ENCODE measurements around the gene TNF.
"Not testable (repeated sequence)": the region's sequence is repeated elsewhere in the genome, so short reads cannot be mapped to it uniquely, and the experiment has no call there.

Gene TNF

DNA sequence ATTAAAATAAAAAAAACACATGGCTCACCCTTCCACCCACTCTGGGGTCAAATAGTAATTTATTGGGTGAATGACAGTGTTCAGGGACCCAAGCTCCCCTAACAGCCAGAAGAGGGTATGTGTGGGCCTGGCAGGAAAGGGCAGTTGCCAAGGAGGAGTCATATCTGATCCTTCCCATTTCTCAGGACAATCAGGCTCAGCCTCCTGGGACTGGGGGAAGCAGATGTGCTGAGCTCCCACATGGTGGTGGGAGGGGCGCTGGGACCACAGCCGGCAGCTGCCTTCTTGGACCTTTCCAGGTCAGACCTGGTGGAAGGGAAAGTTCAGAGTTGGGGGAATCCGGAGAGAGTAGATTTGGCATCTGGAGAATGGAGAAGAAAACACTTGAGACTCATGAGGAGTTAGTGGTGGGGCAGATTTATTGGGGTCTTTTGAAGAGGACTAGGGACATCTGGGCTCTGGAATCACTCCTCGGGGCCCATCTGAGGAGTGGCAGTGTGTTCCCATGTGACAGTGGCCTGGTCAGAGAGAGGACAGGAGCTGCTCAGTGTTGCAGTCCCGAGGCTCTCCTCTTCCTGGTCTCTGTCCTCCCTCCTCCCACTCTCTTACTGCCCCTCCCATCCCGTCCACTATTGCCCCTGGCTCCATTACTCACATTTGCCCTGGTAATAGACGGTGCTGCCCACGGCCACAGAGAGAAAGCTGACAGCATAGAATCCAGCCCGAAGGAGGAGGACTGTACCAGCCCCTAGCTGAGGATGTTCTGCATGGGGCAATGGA is 13.7 kb downstream of the TNF start:
- no peak for DNase-seq (ENCODE audit: low spot score)

DNA sequence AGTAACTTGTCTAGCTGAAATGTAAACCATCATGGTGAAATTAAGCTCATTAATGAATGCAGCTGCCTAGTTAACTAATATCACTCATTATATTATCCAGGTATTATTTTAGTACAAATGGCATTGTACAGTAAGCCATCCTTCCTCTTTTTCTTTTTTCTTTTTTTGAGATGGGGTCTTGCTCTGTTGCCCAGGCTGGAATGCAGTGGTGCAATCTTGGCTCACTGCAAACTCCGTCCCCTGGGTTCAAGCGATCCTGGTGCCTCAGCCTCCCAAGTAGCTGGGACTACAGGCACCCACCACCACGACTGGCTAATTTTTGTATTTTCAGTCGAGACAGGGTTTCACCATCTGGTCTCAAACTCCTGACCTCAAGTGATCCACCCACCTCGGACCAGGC is 15.3 kb downstream of the TNF start:
- not testable (repeated sequence) for DNase-seq (ENCODE audit: low spot score)

GRCh38 chr6:31592396-31592771 is 17.0 kb downstream of the TNF start:
- no peak for DNase-seq (ENCODE audit: low spot score)

DNA sequence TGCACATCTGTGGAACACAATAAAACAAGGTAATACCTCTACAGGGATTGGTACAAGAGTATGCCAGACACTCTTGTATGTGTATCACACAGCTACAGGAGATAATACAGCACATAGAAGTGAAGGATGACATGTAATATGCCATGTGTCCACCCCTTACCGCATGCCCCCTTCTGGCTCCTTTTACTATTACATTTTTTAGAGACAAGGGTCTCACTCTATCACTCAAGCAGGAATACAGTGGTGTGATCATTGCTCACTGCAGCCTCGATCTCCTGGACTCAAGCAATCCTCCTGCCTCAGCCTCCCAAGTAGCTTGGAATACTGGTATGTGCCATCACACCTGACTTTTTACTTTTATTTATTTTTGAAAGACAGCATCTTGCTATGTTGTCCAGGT is 21.6 kb downstream of the TNF start:
- peak; percentile 50 for DNase-seq (ENCODE audit: low spot score)

DNA sequence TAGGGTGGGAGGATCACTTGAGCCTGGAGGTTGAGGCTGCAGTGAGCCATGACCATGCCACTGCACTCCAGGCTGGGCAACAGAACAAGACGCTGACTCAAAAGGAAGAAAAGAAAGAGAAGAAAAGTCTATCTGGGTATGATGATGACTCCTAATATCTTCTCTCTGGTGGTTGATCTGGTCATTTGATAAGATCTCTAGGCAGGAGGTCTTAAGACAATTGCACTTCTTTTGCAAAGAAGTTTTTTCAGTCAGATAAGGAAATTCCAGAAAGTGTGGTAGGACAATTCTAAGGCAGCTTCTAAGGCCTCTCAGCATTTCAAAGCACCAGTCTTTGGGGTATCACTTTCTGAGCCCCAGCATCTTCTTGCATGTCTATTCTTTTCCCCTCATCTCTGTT is 32.0 kb downstream of the TNF start:
- DNase-seq (ENCODE audit: low spot score), result no peak

DNA sequence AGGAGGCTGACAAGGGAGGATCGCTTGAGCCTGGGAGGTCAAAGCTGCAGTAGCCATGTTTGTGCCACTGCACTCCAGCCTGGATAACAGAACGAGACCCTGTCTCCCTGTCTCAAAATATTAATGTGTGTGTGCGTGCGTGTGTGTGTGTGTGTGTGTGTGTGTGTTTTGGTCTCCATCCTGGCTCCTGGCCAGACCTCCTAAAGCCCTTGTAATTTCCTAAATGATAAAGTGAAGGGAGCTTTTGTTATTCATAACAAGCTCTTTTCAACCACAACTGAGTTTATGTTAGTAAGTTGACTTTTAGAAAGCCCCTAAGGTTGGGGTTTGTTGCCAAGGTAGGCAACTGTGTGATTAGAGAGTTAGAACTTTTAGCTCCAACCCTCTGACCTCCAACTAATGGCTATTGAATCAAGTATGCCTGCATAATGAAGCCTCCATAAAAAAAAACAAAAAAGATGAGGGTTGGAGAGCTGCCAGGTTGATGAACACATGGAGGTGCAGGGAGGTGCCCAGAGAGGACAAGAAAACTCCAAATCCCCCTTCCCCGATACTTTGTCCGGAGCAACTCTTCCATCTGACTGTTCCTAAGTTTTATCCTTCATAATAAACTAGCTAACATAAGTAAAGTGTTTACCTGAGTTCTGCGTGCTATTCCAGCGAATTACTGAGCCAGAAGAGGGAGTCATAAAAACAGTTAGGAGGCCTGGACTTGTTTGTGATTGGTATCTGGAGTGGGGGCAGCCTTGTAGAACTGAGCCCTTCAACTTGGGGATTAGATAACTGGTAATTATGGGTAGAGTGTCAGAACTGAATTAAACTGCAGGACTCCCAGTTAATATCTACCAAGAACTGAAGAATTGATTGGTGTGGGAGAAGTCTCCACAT is 34.4 kb downstream of the TNF start:
- no peak for DNase-seq (ENCODE audit: low spot score)

DNA sequence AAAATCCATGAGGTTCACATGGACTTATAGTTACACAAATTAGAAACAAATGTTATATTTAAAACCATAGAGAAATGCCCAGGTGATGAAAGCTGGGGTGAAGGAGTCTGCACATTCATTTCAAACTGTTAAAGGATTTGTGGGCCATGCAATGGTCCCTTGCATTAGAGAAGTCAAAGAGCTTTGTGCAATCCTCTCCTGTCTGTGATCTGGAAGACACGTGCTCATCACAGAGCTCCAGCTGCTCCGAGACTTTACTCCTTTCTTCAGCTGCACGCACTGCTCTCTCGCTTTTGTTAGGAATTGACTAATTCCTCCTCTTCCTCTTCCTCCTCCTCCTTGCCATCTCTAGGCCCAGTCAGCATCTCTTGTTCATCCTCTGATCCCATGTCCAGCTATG is 35.6 kb downstream of the TNF start:
- DNase-seq (ENCODE audit: low spot score), result no peak

DNA sequence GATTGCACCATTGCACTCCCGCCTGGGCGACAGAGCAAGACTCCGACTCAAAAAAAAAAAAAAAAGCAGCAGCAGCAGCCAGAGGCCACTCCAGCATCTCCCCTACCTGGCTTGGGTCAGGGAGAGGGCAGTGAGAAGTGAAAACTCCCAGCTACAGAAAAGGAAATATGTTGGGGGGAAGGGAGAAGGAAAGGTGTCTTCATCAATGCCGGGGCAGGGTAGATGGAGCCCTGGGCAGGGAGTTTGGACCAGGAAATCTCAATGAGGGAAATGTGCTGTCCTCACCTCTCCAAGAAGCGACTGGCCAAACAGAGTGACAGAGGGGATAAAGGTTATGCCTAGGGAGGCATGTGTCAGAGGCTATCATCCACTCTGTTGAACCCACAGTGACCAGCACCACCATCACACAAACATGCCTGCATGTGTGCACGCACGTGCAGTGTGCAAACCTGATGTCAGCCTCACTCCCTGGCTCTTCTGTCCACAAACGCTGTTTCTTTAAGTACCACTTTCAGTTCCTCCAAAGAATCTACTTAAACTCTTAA is 38.8 kb downstream of the TNF start:
- no peak for DNase-seq (ENCODE audit: low spot score)

GRCh38 chr6:31614684-31615578 is 39.6 kb downstream of the TNF start, which contains the start of gene AIF1:
AIF1 (plus strand) TSS chr6:31615234; CDS start chr6:31615330, 96 bp downstream.
- DNase-seq (ENCODE audit: low spot score), result no peak

- DNase-seq (ENCODE audit: low spot score), result no peak
These were observed 40.4 kb downstream of the TNF start for GRCh38 chr6:31615748-31616147.

DNA sequence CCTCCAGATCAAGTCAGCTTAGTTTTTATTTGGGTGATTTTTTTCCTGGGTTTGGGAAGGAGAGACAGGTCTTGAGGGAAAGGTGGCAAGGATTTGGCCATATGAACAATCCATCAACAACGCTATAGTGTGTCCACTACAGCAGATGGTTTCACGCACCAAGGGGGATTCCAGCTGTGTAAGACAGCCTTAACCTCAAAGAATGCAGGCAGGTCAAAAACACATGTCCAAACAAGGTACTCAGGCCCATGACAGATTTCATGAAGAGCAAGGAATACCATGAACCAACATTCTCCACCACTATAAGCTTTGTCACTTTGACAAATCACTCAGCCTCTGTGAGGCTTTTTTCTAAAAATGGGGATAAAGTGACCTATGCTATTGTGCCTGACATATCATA is 41.6 kb downstream of the TNF start:
- DNase-seq (ENCODE audit: low spot score), result no peak

- peak; percentile 98 for DNase-seq (ENCODE audit: low spot score)
These were observed 44.6 kb downstream of the TNF start for GRCh38 chr6:31619805-31620585.

GRCh38 chr6:31620586-31621319 is 45.4 kb downstream of the TNF start, which contains the start of gene PRRC2A:
PRRC2A (plus strand) TSS chr6:31620715; CDS start chr6:31622790, 2,075 bp downstream.
- DNase-seq (ENCODE audit: low spot score), result peak; percentile 68

- no peak for DNase-seq (ENCODE audit: low spot score)
These were observed 46.1 kb downstream of the TNF start for GRCh38 chr6:31621320-31621939.

- no peak for DNase-seq (ENCODE audit: low spot score)
These were observed 46.6 kb downstream of the TNF start for GRCh38 chr6:31621991-31622390.

GRCh38 chr6:31622684-31623091 is 47.3 kb downstream of the TNF start:
- DNase-seq (ENCODE audit: low spot score), result no peak

- no peak for DNase-seq (ENCODE audit: low spot score)
These were observed 48.7 kb downstream of the TNF start for GRCh38 chr6:31624070-31624469.

- no peak for DNase-seq (ENCODE audit: low spot score)
These were observed 51.6 kb downstream of the TNF start for GRCh38 chr6:31626952-31627351.

- DNase-seq (ENCODE audit: low spot score), result no peak
These were observed 52.4 kb downstream of the TNF start for GRCh38 chr6:31627690-31628287.
